Bronchial epithelial cell (primary cell): ENCODE results near the gene GRIK5. TPM values are rescaled to one million over a fixed set of nuclear protein-coding genes. Genes with fewer than 3 reads are reported as not detected.
A peak's percentile ranks its signal among the peaks of the same experiment; 100 is the strongest.

ENCODE experiments used
- DNase-seq: peaks from one replicate; pipeline ENCODE4 v3.0.0-alpha.2; 2010; ENCODE audit warnings: low read depth
- FAIRE-seq: peaks from 2 replicates; lab custom pipeline; 2011; peaks lifted over from hg19 to GRCh38; lab: Jason Lieb, UNC
- H3K27me3 ChIP-seq: 2 replicates; pipeline ENCODE4 v1.5.1; 2011; ENCODE audit warnings: low read length; ENCODE audit not compliant: control insufficient read depth, insufficient read depth
- H3K36me3 ChIP-seq: 2 replicates; pipeline ENCODE4 v1.5.1; 2011; ENCODE audit warnings: low read length; ENCODE audit not compliant: control insufficient read depth, insufficient read depth
- H3K4me3 ChIP-seq: 2 replicates; pipeline ENCODE4 v1.5.1; 2011; ENCODE audit warnings: mild to moderate bottlenecking, low read depth, low read length, control low read depth
- total RNA-seq: library from RNA; depleted of rRNA; stranded (reverse); fragments of >200 nt; gene quantifications from 2 replicates; pipeline ENCODE4 v1.2.1, GENCODE V29; 2014
- TF ChIP-seq, protein P1 (sequence below): IDR thresholded peaks from 2 replicates; pipeline ENCODE4 v1.5.1; 2011; ENCODE audit warnings: mild to moderate bottlenecking, moderate library complexity, low read length, control low read depth, inconsistent platforms; ENCODE audit not compliant: insufficient read depth, severe bottlenecking

GRIK5 gene
- total RNA-seq, 1 donor from 2014 or later: under 0.01 TPM

DNA sequence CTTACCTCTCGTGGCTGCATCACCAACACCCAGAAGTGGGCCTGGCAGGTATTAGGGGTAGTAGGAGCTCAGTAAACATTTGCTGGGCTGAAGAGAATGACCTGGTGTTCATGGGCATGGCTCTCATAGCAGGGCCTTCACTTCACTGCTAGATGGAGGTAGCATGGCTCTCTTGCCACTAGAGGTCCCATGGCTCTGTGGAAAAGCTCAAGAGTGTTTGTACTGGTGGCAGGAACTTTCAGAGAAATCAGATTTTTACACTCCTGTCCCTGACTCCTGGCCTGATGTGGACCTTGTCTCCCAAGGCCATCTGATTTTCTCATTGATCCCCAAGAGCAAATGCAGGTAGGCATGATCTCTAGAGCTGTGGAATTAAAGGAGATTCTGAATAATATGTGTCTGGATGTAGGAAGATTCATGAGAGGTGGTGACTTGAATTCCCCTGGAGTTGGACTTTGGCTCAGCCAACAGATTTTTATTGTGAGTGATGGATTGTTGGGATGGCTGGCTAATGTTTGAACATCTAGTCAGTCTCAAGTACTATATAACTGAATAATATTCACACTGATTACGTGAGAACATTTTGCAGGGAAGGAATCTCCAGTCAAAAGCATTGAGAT is 11.7 kb upstream of the GRIK5 start:
- TF ChIP-seq, protein P1, sequence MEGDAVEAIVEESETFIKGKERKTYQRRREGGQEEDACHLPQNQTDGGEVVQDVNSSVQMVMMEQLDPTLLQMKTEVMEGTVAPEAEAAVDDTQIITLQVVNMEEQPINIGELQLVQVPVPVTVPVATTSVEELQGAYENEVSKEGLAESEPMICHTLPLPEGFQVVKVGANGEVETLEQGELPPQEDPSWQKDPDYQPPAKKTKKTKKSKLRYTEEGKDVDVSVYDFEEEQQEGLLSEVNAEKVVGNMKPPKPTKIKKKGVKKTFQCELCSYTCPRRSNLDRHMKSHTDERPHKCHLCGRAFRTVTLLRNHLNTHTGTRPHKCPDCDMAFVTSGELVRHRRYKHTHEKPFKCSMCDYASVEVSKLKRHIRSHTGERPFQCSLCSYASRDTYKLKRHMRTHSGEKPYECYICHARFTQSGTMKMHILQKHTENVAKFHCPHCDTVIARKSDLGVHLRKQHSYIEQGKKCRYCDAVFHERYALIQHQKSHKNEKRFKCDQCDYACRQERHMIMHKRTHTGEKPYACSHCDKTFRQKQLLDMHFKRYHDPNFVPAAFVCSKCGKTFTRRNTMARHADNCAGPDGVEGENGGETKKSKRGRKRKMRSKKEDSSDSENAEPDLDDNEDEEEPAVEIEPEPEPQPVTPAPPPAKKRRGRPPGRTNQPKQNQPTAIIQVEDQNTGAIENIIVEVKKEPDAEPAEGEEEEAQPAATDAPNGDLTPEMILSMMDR: peak; percentile 64
- H3K36me3 ChIP-seq: peaks cover 28% of the 10 kb centered on the region
- DNase-seq (peak; percentile 25), FAIRE-seq (peak; percentile 32)
- no peak overlapping the region for H3K4me3 ChIP-seq
- H3K27me3 ChIP-seq: no peaks in the 10 kb centered on the region

GRCh38 chr19:42080764-42081375 is 10.9 kb upstream of the GRIK5 start:
- peak; percentile 68 for FAIRE-seq
- H3K27me3 ChIP-seq: no peaks in the 10 kb centered on the region
- no peak for DNase-seq
- TF ChIP-seq, protein P1: no peak
- H3K36me3 ChIP-seq: peaks cover 28% of the 10 kb centered on the region
- H3K4me3 ChIP-seq: no peak overlapping the region

DNA sequence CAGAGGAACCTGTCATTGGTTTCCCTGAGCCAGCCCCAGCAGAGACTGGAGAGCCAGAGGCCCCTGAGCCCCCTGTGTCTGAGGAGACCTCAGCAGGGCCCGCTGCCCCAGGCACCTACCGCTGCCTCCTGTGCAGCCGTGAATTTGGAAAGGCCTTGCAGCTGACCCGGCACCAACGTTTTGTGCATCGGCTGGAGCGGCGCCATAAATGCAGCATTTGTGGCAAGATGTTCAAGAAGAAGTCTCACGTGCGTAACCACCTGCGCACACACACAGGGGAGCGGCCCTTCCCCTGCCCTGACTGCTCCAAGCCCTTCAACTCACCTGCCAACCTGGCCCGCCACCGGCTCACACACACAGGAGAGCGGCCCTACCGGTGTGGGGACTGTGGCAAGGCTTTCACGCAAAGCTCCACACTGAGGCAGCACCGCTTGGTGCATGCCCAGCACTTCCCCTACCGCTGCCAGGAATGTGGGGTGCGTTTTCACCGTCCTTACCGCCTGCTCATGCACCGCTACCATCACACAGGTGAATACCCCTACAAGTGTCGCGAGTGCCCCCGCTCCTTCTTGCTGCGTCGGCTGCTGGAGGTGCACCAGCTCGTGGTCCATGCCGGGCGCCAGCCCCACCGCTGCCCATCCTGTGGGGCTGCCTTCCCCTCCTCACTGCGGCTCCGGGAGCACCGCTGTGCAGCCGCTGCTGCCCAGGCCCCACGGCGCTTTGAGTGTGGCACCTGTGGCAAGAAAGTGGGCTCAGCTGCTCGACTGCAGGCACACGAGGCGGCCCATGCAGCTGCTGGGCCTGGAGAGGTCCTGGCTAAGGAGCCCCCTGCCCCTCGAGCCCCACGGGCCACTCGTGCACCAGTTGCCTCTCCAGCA is 10.1 kb upstream of the GRIK5 start:
- DNase-seq: no peak
- no peak overlapping the region for H3K4me3 ChIP-seq
- H3K36me3 ChIP-seq: peaks cover 28% of the 10 kb centered on the region
- H3K27me3 ChIP-seq: no peaks in the 10 kb centered on the region
- FAIRE-seq: no peak
- TF ChIP-seq, protein P1: no peak

DNA sequence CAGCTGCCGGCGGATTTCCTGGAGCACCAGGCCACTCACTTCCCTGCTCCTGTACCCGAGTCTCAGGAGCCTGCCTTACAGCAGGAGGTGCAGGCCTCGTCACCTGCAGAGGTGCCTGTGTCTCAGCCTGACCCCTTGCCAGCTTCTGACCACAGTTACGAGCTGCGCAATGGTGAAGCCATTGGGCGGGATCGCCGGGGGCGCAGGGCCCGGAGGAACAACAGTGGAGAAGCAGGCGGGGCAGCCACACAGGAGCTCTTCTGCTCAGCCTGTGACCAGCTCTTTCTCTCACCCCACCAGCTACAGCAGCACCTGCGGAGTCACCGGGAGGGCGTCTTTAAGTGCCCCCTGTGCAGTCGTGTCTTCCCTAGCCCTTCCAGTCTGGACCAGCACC is 9.3 kb upstream of the GRIK5 start:
- Histone ChIP-seq H3K27me3 (no peaks in the 10 kb centered on the region), H3K36me3 (peaks cover 28% of the 10 kb centered on the region), H3K4me3 (no peak overlapping the region)
- TF ChIP-seq, protein P1: no peak
- no peak for DNase-seq
- FAIRE-seq: peak; percentile 58

GRCh38 chr19:42078538-42079275 is 8.7 kb upstream of the GRIK5 start:
- no peak for FAIRE-seq

More at GRCh38 chr19:42078538-42079275, 8.7 kb upstream of the GRIK5 start:
- TF ChIP-seq, protein P1: no peak
- peaks cover 28% of the 10 kb centered on the region for H3K36me3 ChIP-seq
- DNase-seq: no peak
- no peak overlapping the region for H3K4me3 ChIP-seq
- H3K27me3 ChIP-seq: no peaks in the 10 kb centered on the region
